Progenitor cell of endocrine pancreas (in vitro differentiated cells): Measurements from ENCODE around the gene SPEN. TPM values are rescaled to one million over a fixed set of nuclear protein-coding genes. Genes with fewer than 3 reads are reported as not detected.

Source experiments
- DNase-seq: peaks from one replicate; pipeline ENCODE4 v3.0.0; 2021; ENCODE audit warnings: low spot score; ENCODE audit not compliant: unreplicated experiment
- H3K27ac Mint-ChIP-seq: 2 replicates; pipeline ENCODE4 v1.8.0; 2021; ENCODE audit warnings: mild to moderate bottlenecking, moderate library complexity, mixed read lengths
- H3K27me3 Mint-ChIP-seq: 2 replicates; pipeline ENCODE4 v1.8.0; 2021; ENCODE audit warnings: mixed read lengths
- H3K36me3 Mint-ChIP-seq: 2 replicates; pipeline ENCODE4 v1.8.0; 2022; ENCODE audit warnings: mixed read lengths; ENCODE audit not compliant: insufficient read depth
- H3K4me1 Mint-ChIP-seq: 2 replicates; pipeline ENCODE4 v1.8.0; 2021; ENCODE audit warnings: low read depth, mixed read lengths
- H3K4me3 Mint-ChIP-seq: 2 replicates; pipeline ENCODE4 v1.8.0; 2021; ENCODE audit warnings: low read depth, mild to moderate bottlenecking, moderate library complexity, mixed read lengths
- H3K9me3 Mint-ChIP-seq: 2 replicates; pipeline ENCODE4 v1.8.0; 2021; ENCODE audit warnings: low read depth, mixed read lengths
- CTCF ChIP-seq: fragments of 200-600 bp; sonication (generic); IDR thresholded peaks from one replicate; pipeline ENCODE4 v1.5.0; 2021; ENCODE audit warnings: antibody characterized with exemption, mild to moderate bottlenecking; ENCODE audit not compliant: unreplicated experiment
- total RNA-seq: library from RNA; stranded (reverse); gene quantifications from 2 replicates; pipeline ENCODE4 v1.2.1, GENCODE V29; 2021

Gene SPEN
- total RNA-seq, 1 donor from 2014 or later = 55.8 TPM

DNA sequence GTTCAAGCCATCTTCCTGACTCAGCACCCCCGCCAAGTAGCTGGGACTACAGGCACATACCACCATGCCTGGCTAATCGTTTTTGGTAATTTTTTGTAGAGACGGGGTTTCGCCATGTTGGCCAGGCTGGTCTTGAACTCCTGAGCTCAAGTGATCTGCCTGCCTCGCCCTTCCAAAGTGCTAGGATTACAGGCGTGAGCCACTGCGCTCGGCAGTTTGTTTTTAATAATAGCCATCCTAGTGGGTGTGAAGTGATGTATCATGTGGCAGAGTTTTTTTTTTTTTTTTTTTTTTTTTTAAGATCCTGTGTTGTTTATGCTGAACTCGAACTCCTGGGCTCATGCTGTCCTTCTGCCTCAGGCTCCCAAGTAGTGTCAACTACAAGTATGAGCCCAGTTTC lies 51.8 kb downstream of the SPEN start:
- Mint-ChIP-seq H3K4me1 (peaks cover 7% of the 10 kb centered on the region), H3K27ac (peak overlapping the region; percentile 14), H3K36me3 (peaks cover 3% of the 10 kb centered on the region), H3K27me3 (no peaks in the 10 kb centered on the region), H3K4me3 (no peak overlapping the region), H3K9me3 (no peaks in the 10 kb centered on the region)
- TF ChIP-seq CTCF = no peak
- DNase-seq = no peak

GRCh38 chr1:15900662-15901279 lies 53.3 kb downstream of the SPEN start:
- Mint-ChIP-seq H3K27ac (no peak overlapping the region), H3K27me3 (no peaks in the 10 kb centered on the region), H3K9me3 (no peaks in the 10 kb centered on the region), H3K36me3 (peaks cover 3% of the 10 kb centered on the region), H3K4me3 (no peak overlapping the region), H3K4me1 (peaks cover 7% of the 10 kb centered on the region)
- TF ChIP-seq CTCF = no peak
- DNase-seq = no peak

DNA sequence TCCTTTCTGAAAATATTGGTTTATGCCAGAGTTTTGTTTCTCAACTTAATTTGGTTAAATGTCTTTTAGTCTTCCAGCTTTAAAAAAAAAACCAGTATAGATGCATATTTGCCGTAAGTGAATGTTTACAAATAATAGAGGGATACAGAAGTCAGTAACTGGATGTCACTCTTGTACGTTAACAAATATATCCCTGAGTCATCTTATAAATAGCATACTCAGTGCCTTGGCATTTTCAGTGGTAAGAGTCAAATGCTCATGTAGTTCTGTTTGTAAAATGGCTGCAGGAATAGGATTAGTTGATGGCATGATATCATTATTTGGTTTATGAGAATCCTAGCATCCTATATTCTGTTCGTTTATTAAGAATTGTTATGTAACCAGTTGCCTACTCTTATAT lies 55.4 kb downstream of the SPEN start:
- TF ChIP-seq CTCF = no peak
- Mint-ChIP-seq H3K4me3 (no peak overlapping the region), H3K9me3 (no peaks in the 10 kb centered on the region), H3K4me1 (peaks cover 9% of the 10 kb centered on the region), H3K27me3 (no peaks in the 10 kb centered on the region), H3K36me3 (peaks cover 3% of the 10 kb centered on the region), H3K27ac (no peak overlapping the region)
- DNase-seq = no peak

GRCh38 chr1:15908597-15908996 lies 61.1 kb downstream of the SPEN start:
- H3K27ac Mint-ChIP-seq = no peak overlapping the region
- DNase-seq = no peak
- H3K36me3 Mint-ChIP-seq = peaks cover 17% of the 10 kb centered on the region
- H3K4me1 Mint-ChIP-seq = peaks cover 4% of the 10 kb centered on the region
- no peak for TF ChIP-seq CTCF
- H3K4me3 Mint-ChIP-seq = no peak overlapping the region
- no peaks in the 10 kb centered on the region for H3K9me3 Mint-ChIP-seq
- H3K27me3 Mint-ChIP-seq = no peaks in the 10 kb centered on the region

DNA sequence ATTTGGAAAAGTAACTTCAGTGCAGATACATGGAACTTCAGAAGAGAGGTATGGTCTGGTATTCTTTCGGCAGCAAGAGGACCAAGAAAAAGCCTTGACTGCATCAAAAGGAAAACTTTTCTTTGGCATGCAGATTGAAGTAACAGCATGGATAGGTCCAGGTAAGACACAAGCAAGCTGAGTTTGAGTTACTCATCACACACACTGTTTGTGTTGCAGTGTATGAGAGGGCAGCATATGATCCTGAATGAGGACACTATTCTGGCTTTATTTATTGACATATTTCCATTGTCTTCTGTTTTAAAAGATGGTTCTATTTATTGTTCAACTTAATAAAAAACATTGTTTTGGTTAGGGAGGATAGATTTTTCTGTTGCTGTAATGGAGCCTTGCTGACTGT lies 63.6 kb downstream of the SPEN start:
- Mint-ChIP-seq H3K4me3 (no peak overlapping the region), H3K4me1 (peaks cover 2% of the 10 kb centered on the region), H3K27ac (no peak overlapping the region), H3K36me3 (peaks cover 25% of the 10 kb centered on the region), H3K9me3 (no peaks in the 10 kb centered on the region), H3K27me3 (no peaks in the 10 kb centered on the region)
- DNase-seq = no peak
- no peak for TF ChIP-seq CTCF
